ENCODE measurements around the gene DELE1.

The DELE1 gene, protein sequence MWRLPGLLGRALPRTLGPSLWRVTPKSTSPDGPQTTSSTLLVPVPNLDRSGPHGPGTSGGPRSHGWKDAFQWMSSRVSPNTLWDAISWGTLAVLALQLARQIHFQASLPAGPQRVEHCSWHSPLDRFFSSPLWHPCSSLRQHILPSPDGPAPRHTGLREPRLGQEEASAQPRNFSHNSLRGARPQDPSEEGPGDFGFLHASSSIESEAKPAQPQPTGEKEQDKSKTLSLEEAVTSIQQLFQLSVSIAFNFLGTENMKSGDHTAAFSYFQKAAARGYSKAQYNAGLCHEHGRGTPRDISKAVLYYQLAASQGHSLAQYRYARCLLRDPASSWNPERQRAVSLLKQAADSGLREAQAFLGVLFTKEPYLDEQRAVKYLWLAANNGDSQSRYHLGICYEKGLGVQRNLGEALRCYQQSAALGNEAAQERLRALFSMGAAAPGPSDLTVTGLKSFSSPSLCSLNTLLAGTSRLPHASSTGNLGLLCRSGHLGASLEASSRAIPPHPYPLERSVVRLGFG

DNA sequence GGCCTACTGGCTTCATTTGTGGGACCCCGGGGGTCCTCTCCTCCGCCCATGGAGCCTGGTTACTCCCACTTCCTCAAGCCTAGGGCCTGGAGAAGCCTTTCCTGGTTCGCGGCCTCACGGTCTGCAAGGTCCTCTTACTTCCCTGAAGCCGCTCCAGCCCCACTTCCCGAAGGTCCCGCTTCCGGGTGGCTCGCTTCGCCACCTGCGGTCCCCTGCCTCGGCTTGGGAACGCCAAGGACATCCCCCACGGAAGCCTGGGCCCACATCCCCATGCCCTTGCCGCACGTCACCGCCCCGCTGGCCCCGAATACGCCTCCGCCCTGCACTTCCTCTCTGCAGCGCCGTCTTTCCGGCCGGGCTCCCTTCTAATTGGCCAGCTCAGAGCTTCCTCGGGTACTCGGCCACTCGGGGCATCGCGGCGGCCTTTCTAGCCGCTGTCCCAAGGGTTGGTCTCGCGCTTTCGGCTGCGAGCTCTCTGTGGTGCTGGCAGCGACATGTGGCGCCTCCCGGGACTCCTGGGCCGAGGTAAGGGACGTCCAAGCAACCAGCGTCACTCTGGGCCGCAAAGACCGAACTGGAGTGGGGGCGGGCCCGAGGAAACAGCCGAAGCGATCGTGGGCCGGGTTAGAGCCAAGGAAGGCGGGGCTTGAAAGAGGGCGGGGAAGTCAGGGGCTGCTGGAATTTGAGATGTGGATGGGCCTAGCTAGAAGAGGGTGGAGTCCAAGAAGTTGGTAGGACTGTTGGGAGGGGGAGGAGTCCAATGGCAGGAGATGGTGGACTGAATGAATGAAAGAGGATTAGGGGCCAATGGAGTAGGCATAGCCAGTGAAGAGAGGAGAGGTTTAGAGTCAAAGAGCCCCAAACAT lies at the start of gene DELE1:
Gene DELE1 (plus strand): TSS at position 424 of the 866 bp plus-strand sequence. CDS start 71 bp downstream, at position 495.
- DNase-seq (ENCODE audit: extremely low spot score), result peak; percentile 95
- TF ChIP-seq, protein P1, sequence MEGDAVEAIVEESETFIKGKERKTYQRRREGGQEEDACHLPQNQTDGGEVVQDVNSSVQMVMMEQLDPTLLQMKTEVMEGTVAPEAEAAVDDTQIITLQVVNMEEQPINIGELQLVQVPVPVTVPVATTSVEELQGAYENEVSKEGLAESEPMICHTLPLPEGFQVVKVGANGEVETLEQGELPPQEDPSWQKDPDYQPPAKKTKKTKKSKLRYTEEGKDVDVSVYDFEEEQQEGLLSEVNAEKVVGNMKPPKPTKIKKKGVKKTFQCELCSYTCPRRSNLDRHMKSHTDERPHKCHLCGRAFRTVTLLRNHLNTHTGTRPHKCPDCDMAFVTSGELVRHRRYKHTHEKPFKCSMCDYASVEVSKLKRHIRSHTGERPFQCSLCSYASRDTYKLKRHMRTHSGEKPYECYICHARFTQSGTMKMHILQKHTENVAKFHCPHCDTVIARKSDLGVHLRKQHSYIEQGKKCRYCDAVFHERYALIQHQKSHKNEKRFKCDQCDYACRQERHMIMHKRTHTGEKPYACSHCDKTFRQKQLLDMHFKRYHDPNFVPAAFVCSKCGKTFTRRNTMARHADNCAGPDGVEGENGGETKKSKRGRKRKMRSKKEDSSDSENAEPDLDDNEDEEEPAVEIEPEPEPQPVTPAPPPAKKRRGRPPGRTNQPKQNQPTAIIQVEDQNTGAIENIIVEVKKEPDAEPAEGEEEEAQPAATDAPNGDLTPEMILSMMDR (IDR thresholded peaks at IDR 0.05; ENCODE audit: control extremely low read depth, extremely low read depth, low read depth, missing control alignments), result no peak
- ChIA-PET POLR2A (interaction anchor here (0.7 to 2.8 kb wide), 5 partner anchors 13 to 47 kb away, joined by 3 to 15 read pairs (median 3); partner anchors contain the start of gene RNF14), CTCF (interaction anchor here (0.9 to 5.3 kb wide), 13 partner anchors 9 to 790 kb away, joined by 3 to 30 read pairs (median 5); partner anchors contain the start of genes PCDH1, PCDH12 and RNF14)

DNA sequence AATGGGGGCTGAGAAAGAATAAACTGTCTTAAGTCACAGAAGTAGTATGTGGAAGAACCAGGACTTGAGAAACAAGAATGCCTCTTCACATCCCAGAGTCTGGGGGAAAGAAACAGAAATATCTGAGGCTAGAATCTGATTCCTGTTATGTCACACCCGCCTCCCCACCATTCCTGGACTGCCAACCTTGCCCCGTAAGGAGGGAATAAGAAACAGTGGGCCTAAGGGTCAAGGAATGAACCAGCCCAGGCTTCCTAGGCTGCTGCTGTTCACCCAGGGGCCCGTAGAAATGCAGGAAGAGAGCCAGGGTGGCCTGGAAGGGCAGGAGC lies 49.8 kb upstream of the DELE1 start:
- TF ChIP-seq, protein P1 (IDR thresholded peaks at IDR 0.05; ENCODE audit: control extremely low read depth, extremely low read depth, low read depth, missing control alignments), result no peak
- POLR2A ChIA-PET, result no interaction called here
- CTCF ChIA-PET, result interaction anchor here (1.4 kb wide), 1 partner anchor 182 kb away, joined by 3 read pairs; no protein-coding TSS in a partner anchor
- no peak for DNase-seq (ENCODE audit: extremely low spot score)

DNA sequence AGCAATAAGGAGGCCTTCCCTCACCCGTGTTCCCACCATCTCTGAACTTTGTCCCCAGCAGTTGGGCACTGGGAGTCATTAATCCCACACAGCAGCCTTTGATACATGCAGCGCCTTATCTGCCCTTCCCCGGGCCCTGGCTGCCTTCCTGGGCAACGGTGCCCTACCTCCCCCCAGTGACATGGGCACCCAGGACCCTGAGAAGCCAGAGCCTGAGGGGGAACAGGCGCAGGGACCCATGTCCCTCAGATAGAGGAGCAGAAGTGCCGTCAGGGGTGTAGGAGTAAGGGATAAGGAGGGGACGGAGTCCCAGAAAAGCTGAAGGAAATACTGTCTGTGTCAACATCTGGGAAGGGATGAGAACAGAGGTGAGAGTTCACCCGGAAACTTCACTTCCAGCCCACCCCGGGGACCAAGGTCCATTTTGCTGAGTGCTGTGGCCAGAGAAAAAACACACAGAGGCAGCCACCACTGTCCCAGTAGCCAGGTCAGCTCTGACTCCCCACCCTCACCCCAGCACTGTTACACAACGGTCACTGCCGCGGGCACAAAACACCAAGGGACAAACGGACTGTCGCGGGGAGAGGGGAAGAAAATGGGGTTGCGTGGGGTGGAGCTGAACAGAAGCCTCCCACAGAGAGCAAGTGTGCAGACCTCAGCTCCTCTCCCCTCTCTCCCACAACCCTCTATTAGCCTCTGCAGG lies 49.3 kb upstream of the DELE1 start:
- POLR2A ChIA-PET, result no interaction called here
- TF ChIP-seq, protein P1 (IDR thresholded peaks at IDR 0.05; ENCODE audit: control extremely low read depth, extremely low read depth, low read depth, missing control alignments), result no peak
- CTCF ChIA-PET, result interaction anchor here (1.3 to 1.4 kb wide), 2 partner anchors 15 to 182 kb away, joined by 3 to 4 read pairs; no protein-coding TSS in a partner anchor
- DNase-seq (ENCODE audit: extremely low spot score), result no peak

DNA sequence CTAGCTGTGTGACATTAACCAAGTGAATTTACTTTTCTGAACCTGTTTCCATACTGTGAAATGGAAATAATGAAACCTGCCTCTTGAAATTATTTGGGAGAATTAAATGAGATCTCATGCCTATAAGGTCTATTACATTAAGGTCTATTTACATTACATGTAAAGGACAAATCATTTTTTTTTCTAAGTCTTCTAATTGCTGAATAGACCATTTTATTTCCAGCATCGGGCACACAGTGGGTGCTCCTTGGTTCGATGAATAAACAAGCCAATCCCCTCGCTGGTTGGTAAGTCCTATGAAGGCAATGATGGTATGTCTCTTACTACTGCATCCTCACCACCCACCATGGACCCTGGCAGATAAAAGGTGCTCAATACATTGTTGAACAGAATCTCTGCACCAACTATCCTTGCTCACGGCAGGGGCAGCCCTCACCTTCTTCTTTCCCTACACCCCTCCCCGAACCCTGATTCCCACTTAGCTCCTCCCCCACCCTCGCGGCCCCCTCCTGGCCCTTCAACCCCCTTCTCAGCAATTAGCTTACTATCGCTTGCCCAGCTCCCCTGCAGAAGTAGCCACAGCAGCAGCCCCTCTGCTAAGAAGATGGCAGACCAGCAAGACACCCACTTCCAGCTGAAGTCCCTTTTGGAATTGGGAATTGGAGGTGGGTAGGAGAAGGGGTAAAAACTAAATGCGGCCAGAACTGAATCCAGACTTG lies 48.5 kb upstream of the DELE1 start:
- ChIA-PET POLR2A (no interaction called here), CTCF (interaction anchor here (1.3 to 1.4 kb wide), 2 partner anchors 15 to 183 kb away, joined by 3 to 4 read pairs; no protein-coding TSS in a partner anchor)
- DNase-seq (ENCODE audit: extremely low spot score), result no peak
- TF ChIP-seq, protein P1 (IDR thresholded peaks at IDR 0.05; ENCODE audit: control extremely low read depth, extremely low read depth, low read depth, missing control alignments), result no peak

DNA sequence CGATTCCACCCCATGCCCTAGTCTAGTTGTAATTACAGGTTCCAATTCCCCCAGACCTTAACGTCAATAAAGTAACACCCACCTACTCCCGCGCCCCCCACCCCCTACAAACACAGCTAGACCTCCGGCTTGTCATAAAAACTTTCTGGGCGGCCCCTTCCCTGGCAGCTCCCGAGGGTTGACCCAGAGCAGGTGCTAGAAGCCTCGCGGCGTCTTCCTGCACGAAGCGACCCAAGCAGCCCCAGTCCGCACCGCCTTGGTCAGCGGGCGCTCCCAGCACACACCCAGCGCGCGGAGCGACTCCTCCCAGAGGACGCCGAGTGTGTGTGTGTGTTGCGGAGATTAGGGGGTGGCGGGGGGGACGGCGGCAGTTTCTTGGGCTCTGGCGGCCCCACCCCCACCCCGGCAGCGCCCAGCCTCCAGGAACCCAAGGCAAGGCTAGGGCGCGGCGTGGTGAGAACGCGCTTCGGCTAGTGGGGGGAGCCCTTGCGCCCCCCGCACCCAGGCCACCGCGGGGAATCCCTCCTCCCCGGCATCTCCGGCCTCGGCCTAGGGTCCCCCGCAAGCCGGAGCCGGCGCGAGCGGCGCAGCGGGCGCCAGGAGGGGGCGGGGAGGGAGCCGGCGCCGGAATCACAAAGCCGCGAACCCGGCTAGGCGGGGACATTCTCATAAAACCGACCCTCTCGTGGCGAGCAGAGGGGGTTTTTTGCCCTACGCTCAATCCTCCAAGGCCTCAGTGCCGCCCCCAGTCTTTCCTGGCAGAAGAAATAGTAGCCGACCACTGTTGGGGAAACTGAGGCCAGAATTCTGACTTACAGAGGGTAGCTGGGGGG lies 47.7 kb upstream of the DELE1 start:
- CTCF ChIA-PET, result interaction anchor here (1.3 to 8.4 kb wide), 2 partner anchors 85 to 182 kb away, joined by 3 to 158 read pairs; no protein-coding TSS in a partner anchor
- DNase-seq (ENCODE audit: extremely low spot score), result no peak
- POLR2A ChIA-PET, result interaction anchor here (0.5 kb wide), 1 partner anchor 10 kb away, joined by 6 read pairs; no protein-coding TSS in a partner anchor
- TF ChIP-seq, protein P1 (IDR thresholded peaks at IDR 0.05; ENCODE audit: control extremely low read depth, extremely low read depth, low read depth, missing control alignments), result no peak
